Karpas-422 (cell line): Measurements from ENCODE around the gene CBR3. TPM values are rescaled to one million over a fixed set of nuclear protein-coding genes. Genes with fewer than 3 reads are reported as not detected.

Experiments used
- total RNA-seq: library from RNA; depleted of rRNA; stranded (reverse); fragments of >200 nt; shearing (Covaris generic); gene quantifications from 2 replicates; pipeline ENCODE4 v1.2.3, GENCODE V29; 2014; ENCODE audit warnings: low replicate concordance; rRNA removed

CBR3 gene
- total RNA-seq, 1 experiment from 2014 or later, result not detected

Other genes starting within 250 kb of the CBR3 start
- gene SETD4, start 74.6 kb upstream of the CBR3 start, total RNA-seq, result 13.2 and 22.6 TPM in 2 replicates
- 26.4 and 34.1 TPM in 2 replicates for gene CBR1, start 65.1 kb upstream of the CBR3 start, total RNA-seq
- 1.0 and 2.1 TPM in 2 replicates for gene DOP1B, start 21.7 kb downstream of the CBR3 start, total RNA-seq
- gene MORC3, start 185.1 kb downstream of the CBR3 start, total RNA-seq, result 13.8 and 15.9 TPM in 2 replicates